ENCODE measurements around the gene MRPS2.
"Not testable (repeated sequence)": the region's sequence is repeated elsewhere in the genome, so short reads cannot be mapped to it uniquely, and the experiment has no call there.

The MRPS2 gene

GRCh38 chr9:135515083-135515951 lies 14.8 kb downstream of the MRPS2 start:
- no peak for DNase-seq (ENCODE audit: low read depth)

- DNase-seq (ENCODE audit: low read depth) = no peak
These were observed 15.8 kb downstream of the MRPS2 start for GRCh38 chr9:135516132-135516860.

GRCh38 chr9:135517407-135517822 lies 16.9 kb downstream of the MRPS2 start:
- no peak for DNase-seq (ENCODE audit: low read depth)

GRCh38 chr9:135519179-135519971 lies 18.9 kb downstream of the MRPS2 start:
- DNase-seq (ENCODE audit: low read depth) = no peak

- no peak for DNase-seq (ENCODE audit: low read depth)
These were observed 20.6 kb downstream of the MRPS2 start, which contains the start of gene LCN1 for GRCh38 chr9:135520916-135521607. Gene LCN1, plus strand, starts transcription at chr9:135521440. Its CDS starts 58 bp downstream, at chr9:135521498.

GRCh38 chr9:135521608-135522095 lies 21.2 kb downstream of the MRPS2 start:
- DNase-seq (ENCODE audit: low read depth) = no peak

GRCh38 chr9:135522137-135522877 lies 21.8 kb downstream of the MRPS2 start:
- DNase-seq (ENCODE audit: low read depth) = no peak

GRCh38 chr9:135522931-135523330 lies 22.4 kb downstream of the MRPS2 start:
- no peak for DNase-seq (ENCODE audit: low read depth)

- DNase-seq (ENCODE audit: low read depth) = no peak
These were observed 23.1 kb downstream of the MRPS2 start for GRCh38 chr9:135523521-135524129.

GRCh38 chr9:135524130-135524861 lies 23.8 kb downstream of the MRPS2 start:
- DNase-seq (ENCODE audit: low read depth) = no peak

- no peak for DNase-seq (ENCODE audit: low read depth)
These were observed 25.0 kb downstream of the MRPS2 start for GRCh38 chr9:135525241-135526088.

- DNase-seq (ENCODE audit: low read depth) = no peak
These were observed 25.7 kb downstream of the MRPS2 start for GRCh38 chr9:135526089-135526729.

- no peak for DNase-seq (ENCODE audit: low read depth)
These were observed 26.5 kb downstream of the MRPS2 start for GRCh38 chr9:135526730-135527571.

- not testable (repeated sequence) for DNase-seq (ENCODE audit: low read depth)
These were observed 28.5 kb downstream of the MRPS2 start for GRCh38 chr9:135528842-135529435.

GRCh38 chr9:135530146-135530545 lies 29.7 kb downstream of the MRPS2 start:
- no peak for DNase-seq (ENCODE audit: low read depth)

- DNase-seq (ENCODE audit: low read depth) = no peak
These were observed 30.6 kb downstream of the MRPS2 start for GRCh38 chr9:135531096-135531495.

- no peak for DNase-seq (ENCODE audit: low read depth)
These were observed 32.6 kb downstream of the MRPS2 start for GRCh38 chr9:135533113-135533512.
